ENCODE results near the gene PDE4D.
"Not testable (repeated sequence)": the region's sequence is repeated elsewhere in the genome, so short reads cannot be mapped to it uniquely, and the experiment has no call there.

Gene PDE4D

GRCh38 chr5:59758566-59758965, 135.0 kb downstream of the PDE4D start:
- TF ChIP-seq, protein P1, sequence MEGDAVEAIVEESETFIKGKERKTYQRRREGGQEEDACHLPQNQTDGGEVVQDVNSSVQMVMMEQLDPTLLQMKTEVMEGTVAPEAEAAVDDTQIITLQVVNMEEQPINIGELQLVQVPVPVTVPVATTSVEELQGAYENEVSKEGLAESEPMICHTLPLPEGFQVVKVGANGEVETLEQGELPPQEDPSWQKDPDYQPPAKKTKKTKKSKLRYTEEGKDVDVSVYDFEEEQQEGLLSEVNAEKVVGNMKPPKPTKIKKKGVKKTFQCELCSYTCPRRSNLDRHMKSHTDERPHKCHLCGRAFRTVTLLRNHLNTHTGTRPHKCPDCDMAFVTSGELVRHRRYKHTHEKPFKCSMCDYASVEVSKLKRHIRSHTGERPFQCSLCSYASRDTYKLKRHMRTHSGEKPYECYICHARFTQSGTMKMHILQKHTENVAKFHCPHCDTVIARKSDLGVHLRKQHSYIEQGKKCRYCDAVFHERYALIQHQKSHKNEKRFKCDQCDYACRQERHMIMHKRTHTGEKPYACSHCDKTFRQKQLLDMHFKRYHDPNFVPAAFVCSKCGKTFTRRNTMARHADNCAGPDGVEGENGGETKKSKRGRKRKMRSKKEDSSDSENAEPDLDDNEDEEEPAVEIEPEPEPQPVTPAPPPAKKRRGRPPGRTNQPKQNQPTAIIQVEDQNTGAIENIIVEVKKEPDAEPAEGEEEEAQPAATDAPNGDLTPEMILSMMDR (IDR thresholded peaks at IDR 0.05): no peak
- TF ChIP-seq ZFX (IDR thresholded peaks at IDR 0.05; ENCODE audit: borderline replicate concordance): no peak

GRCh38 chr5:59757442-59757841, 136.1 kb downstream of the PDE4D start:
- TF ChIP-seq, protein P1 (IDR thresholded peaks at IDR 0.05): no peak
- no peak for TF ChIP-seq ZFX (IDR thresholded peaks at IDR 0.05; ENCODE audit: borderline replicate concordance)
- 0 out of 2 replicates have a peak overlapping the region, but pooled peaks have one; percentile 6 for H3K27ac ChIP-seq

More at GRCh38 chr5:59758566-59758965, 135.0 kb downstream of the PDE4D start:
- H3K27ac ChIP-seq: no peak overlapping the region

- no peak overlapping the region for H3K27ac ChIP-seq
- TF ChIP-seq, protein P1 (IDR thresholded peaks at IDR 0.05): no peak
- no peak for TF ChIP-seq ZFX (IDR thresholded peaks at IDR 0.05; ENCODE audit: borderline replicate concordance)
Observed at GRCh38 chr5:59756373-59757035, 137.0 kb downstream of the PDE4D start.

GRCh38 chr5:59755476-59755875, 138.1 kb downstream of the PDE4D start:
- H3K27ac ChIP-seq: no peak overlapping the region
- no peak for TF ChIP-seq ZFX (IDR thresholded peaks at IDR 0.05; ENCODE audit: borderline replicate concordance)
- TF ChIP-seq, protein P1 (IDR thresholded peaks at IDR 0.05): no peak

DNA sequence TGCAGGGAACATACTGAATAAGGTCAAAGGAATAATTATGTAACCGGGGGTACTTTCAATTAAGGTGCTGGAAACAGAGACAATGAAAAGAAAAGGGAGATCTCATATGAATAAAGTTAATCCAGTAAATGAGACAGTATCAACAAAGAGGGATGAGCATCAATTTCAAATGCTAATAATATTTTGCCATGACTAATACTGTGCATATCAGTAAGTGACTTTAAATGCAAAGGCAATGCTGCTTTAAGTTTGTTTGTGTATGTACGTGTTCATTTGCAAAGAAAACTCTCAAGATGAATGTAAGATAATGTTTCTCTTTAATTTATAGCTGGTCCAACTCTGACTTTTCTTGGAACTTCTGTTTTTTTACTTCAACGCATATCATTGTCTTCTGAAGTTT, 139.9 kb downstream of the PDE4D start:
- H3K27ac ChIP-seq: no peak overlapping the region

DNA sequence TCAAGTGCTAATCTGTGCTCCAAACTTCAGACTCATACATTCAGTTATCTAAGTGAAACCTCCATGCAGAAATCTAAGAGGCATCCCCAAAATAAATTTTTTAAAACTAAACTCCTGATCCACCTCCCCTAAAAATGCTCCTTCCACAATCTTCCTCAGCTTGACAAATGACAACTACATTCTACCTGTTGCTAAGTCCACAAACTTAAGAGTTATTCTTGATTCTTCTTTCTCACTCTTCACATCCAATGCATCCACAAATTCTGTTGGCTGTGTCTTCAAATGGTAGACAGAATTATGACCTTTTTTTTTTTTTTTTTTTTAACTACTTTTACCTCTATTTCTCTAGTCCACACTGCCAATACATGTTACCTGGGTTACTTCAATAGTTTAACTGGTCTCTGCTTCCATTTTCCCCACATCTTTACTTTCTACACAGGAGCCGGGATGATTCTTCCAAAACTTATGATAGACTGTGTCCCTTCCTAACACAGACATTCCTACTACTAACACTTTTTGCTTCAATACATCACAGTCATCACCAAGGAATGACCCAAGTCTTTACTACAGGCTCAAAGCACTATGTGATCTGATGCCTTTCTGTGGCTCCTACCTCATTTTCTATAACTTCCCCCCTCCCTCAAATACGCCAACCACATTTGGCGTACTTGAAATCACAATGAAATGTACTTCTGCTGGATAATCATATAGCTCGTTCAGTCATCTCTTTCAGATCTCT, 143.6 kb downstream of the PDE4D start:
- H3K27ac ChIP-seq: no peak overlapping the region
- no peak for TF ChIP-seq ZFX (IDR thresholded peaks at IDR 0.05; ENCODE audit: borderline replicate concordance)
- TF ChIP-seq, protein P1 (IDR thresholded peaks at IDR 0.05): no peak

More for the DNA sequence above, 139.9 kb downstream of the PDE4D start:
- TF ChIP-seq, protein P1 (IDR thresholded peaks at IDR 0.05): no peak
- no peak for TF ChIP-seq ZFX (IDR thresholded peaks at IDR 0.05; ENCODE audit: borderline replicate concordance)

GRCh38 chr5:59748036-59748663, 145.4 kb downstream of the PDE4D start:
- not testable (repeated sequence) for H3K27ac ChIP-seq

Measured in 22Rv1 (cell line).